Measurements from ENCODE around the gene TIPRL. TPM values are rescaled to one million over a fixed set of nuclear protein-coding genes. Genes with fewer than 3 reads are reported as not detected.

Gene TIPRL
- total RNA-seq, 1 donor from 2014 or later: 20.4 TPM

DNA sequence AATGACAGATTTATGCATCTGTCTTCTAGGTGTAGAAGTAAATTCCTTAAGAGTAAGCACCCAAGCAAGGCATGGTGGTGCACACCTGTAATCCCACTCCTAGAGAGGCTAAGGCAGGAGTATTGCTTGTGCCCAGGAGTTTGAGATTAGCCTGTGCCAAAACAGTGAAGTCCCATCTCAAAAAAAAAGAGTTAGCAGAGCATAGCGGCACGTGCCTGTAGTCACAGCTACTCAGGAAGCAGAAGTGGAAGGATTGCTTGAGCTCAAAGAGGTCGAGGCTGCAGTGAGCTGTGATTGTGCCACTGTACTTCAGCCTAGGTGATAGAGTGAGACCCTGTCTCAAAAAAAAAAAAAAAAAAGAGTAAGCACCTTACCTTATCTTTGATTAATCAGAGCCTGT lies 15.1 kb upstream of the TIPRL start:
- DNase-seq (ENCODE audit: extremely low spot score in 2 of 2): no peak
- no peaks in the 10 kb centered on the region for H3K27me3 ChIP-seq
- no peak for TF ChIP-seq CTCF (IDR thresholded peaks at IDR 0.05)
- TF ChIP-seq POLR2A (IDR thresholded peaks at IDR 0.05): no peak
- TF ChIP-seq POLR2AphosphoS5 (IDR thresholded peaks at IDR 0.05; ENCODE audit: insufficient read depth in 1 of 2, low read depth in 1 of 2): no peak
- H3K4me1 ChIP-seq: no peaks in the 10 kb centered on the region
- no peaks in the 10 kb centered on the region for H3K36me3 ChIP-seq
- intact Hi-C loops (cut with DNase I): no loop called here
- no peaks in the 10 kb centered on the region for H3K9me3 ChIP-seq
- no peak overlapping the region for H3K27ac ChIP-seq
- no peak overlapping the region for H3K4me3 ChIP-seq

- intact Hi-C loops (cut with DNase I): no loop called here
- H3K27me3 ChIP-seq: no peaks in the 10 kb centered on the region
- no peaks in the 10 kb centered on the region for H3K36me3 ChIP-seq
- H3K4me3 ChIP-seq: no peak overlapping the region
- TF ChIP-seq POLR2A (IDR thresholded peaks at IDR 0.05) (no peak), CTCF (IDR thresholded peaks at IDR 0.05) (no peak), POLR2AphosphoS5 (IDR thresholded peaks at IDR 0.05; ENCODE audit: insufficient read depth in 1 of 2, low read depth in 1 of 2) (no peak)
- no peak for DNase-seq (ENCODE audit: extremely low spot score in 2 of 2)
- H3K9me3 ChIP-seq: no peaks in the 10 kb centered on the region
- H3K27ac ChIP-seq: no peak overlapping the region
- no peaks in the 10 kb centered on the region for H3K4me1 ChIP-seq
These were observed 14.0 kb upstream of the TIPRL start for GRCh38 chr1:168164771-168165170.

GRCh38 chr1:168167806-168168205 lies 11.0 kb upstream of the TIPRL start:
- intact Hi-C loops (cut with DNase I): no loop called here

GRCh38 chr1:168170564-168171508 lies 7.9 kb upstream of the TIPRL start:
- no peaks in the 10 kb centered on the region for H3K4me1 ChIP-seq
- intact Hi-C loops (cut with DNase I): no loop called here
- TF ChIP-seq POLR2AphosphoS5 (IDR thresholded peaks at IDR 0.05; ENCODE audit: insufficient read depth in 1 of 2, low read depth in 1 of 2) (no peak), CTCF (IDR thresholded peaks at IDR 0.05) (no peak), POLR2A (IDR thresholded peaks at IDR 0.05) (no peak)
- no peak overlapping the region for H3K27ac ChIP-seq
- no peak for DNase-seq (ENCODE audit: extremely low spot score in 2 of 2)
- no peaks in the 10 kb centered on the region for H3K36me3 ChIP-seq
- H3K27me3 ChIP-seq: no peaks in the 10 kb centered on the region
- no peak overlapping the region for H3K4me3 ChIP-seq
- H3K9me3 ChIP-seq: no peaks in the 10 kb centered on the region

More at GRCh38 chr1:168167806-168168205, 11.0 kb upstream of the TIPRL start:
- Histone ChIP-seq H3K4me3 (no peak overlapping the region), H3K36me3 (no peaks in the 10 kb centered on the region), H3K27ac (no peak overlapping the region), H3K9me3 (no peaks in the 10 kb centered on the region), H3K4me1 (no peaks in the 10 kb centered on the region), H3K27me3 (no peaks in the 10 kb centered on the region)
- no peak for DNase-seq (ENCODE audit: extremely low spot score in 2 of 2)
- no peak for TF ChIP-seq POLR2AphosphoS5 (IDR thresholded peaks at IDR 0.05; ENCODE audit: insufficient read depth in 1 of 2, low read depth in 1 of 2)
- TF ChIP-seq POLR2A (IDR thresholded peaks at IDR 0.05): no peak
- no peak for TF ChIP-seq CTCF (IDR thresholded peaks at IDR 0.05)
